ENCODE measurements around the gene PDE4D. TPM values are rescaled to one million over a fixed set of nuclear protein-coding genes. Genes with fewer than 3 reads are reported as not detected.

Gene PDE4D
- total RNA-seq, 1 donor from 2014 or later, result 47.7 TPM

GRCh38 chr5:59346982-59347381 lies 546.5 kb downstream of the PDE4D start:
- H3K4me3 Mint-ChIP-seq, result no peak overlapping the region
- intact Hi-C loops (cut with micrococcal nuclease), result no loop called here
- no peak overlapping the region for H3K27ac Mint-ChIP-seq
- H3K4me1 Mint-ChIP-seq, result no peaks in the 10 kb centered on the region
- H3K9me3 Mint-ChIP-seq, result no peaks in the 10 kb centered on the region
- H3K27me3 Mint-ChIP-seq, result peaks cover 38% of the 10 kb centered on the region
- no peaks in the 10 kb centered on the region for H3K36me3 Mint-ChIP-seq (ENCODE audit: low read depth)
- no peak for DNase-seq

GRCh38 chr5:59346514-59346913 lies 547.0 kb downstream of the PDE4D start:
- Mint-ChIP-seq H3K27me3 (peaks cover 35% of the 10 kb centered on the region), H3K36me3 (ENCODE audit: low read depth) (no peaks in the 10 kb centered on the region), H3K9me3 (no peaks in the 10 kb centered on the region), H3K4me1 (no peaks in the 10 kb centered on the region), H3K4me3 (no peak overlapping the region), H3K27ac (no peak overlapping the region)
- intact Hi-C loops (cut with micrococcal nuclease), result no loop called here
- no peak for DNase-seq

GRCh38 chr5:59342181-59342580 lies 551.3 kb downstream of the PDE4D start:
- Mint-ChIP-seq H3K4me1 (no peaks in the 10 kb centered on the region), H3K36me3 (ENCODE audit: low read depth) (no peaks in the 10 kb centered on the region), H3K4me3 (no peak overlapping the region), H3K27ac (no peak overlapping the region), H3K9me3 (no peaks in the 10 kb centered on the region), H3K27me3 (peaks cover 34% of the 10 kb centered on the region)
- no peak for DNase-seq
- intact Hi-C loops (cut with micrococcal nuclease), result no loop called here

GRCh38 chr5:59341760-59342159 lies 551.8 kb downstream of the PDE4D start:
- intact Hi-C loops (cut with micrococcal nuclease), result no loop called here
- Mint-ChIP-seq H3K27ac (no peak overlapping the region), H3K27me3 (peaks cover 33% of the 10 kb centered on the region), H3K9me3 (no peaks in the 10 kb centered on the region), H3K4me3 (no peak overlapping the region), H3K36me3 (ENCODE audit: low read depth) (no peaks in the 10 kb centered on the region), H3K4me1 (no peaks in the 10 kb centered on the region)
- no peak for DNase-seq

GRCh38 chr5:59341155-59341554 lies 552.4 kb downstream of the PDE4D start:
- Mint-ChIP-seq H3K9me3 (no peaks in the 10 kb centered on the region), H3K27ac (no peak overlapping the region), H3K27me3 (peaks cover 31% of the 10 kb centered on the region), H3K4me1 (no peaks in the 10 kb centered on the region), H3K36me3 (ENCODE audit: low read depth) (no peaks in the 10 kb centered on the region), H3K4me3 (no peak overlapping the region)
- intact Hi-C loops (cut with micrococcal nuclease), result no loop called here
- DNase-seq, result no peak

- H3K4me1 Mint-ChIP-seq, result no peaks in the 10 kb centered on the region
- no peak overlapping the region for H3K4me3 Mint-ChIP-seq
- H3K9me3 Mint-ChIP-seq, result no peaks in the 10 kb centered on the region
- DNase-seq, result no peak
- H3K27me3 Mint-ChIP-seq, result peaks cover 31% of the 10 kb centered on the region
- H3K27ac Mint-ChIP-seq, result no peak overlapping the region
- intact Hi-C loops (cut with micrococcal nuclease), result no loop called here
- no peaks in the 10 kb centered on the region for H3K36me3 Mint-ChIP-seq (ENCODE audit: low read depth)
Observed at GRCh38 chr5:59340637-59341036, 552.9 kb downstream of the PDE4D start.

- Mint-ChIP-seq H3K4me3 (no peak overlapping the region), H3K36me3 (ENCODE audit: low read depth) (no peaks in the 10 kb centered on the region), H3K27me3 (peaks cover 30% of the 10 kb centered on the region), H3K27ac (no peak overlapping the region), H3K9me3 (no peaks in the 10 kb centered on the region), H3K4me1 (no peaks in the 10 kb centered on the region)
- intact Hi-C loops (cut with micrococcal nuclease), result no loop called here
- no peak for DNase-seq
Observed at GRCh38 chr5:59337240-59337639, 556.3 kb downstream of the PDE4D start.

GRCh38 chr5:59335544-59335943 lies 558.0 kb downstream of the PDE4D start:
- H3K4me3 Mint-ChIP-seq, result no peak overlapping the region
- H3K9me3 Mint-ChIP-seq, result no peaks in the 10 kb centered on the region
- H3K27ac Mint-ChIP-seq, result no peak overlapping the region
- peaks cover 34% of the 10 kb centered on the region for H3K27me3 Mint-ChIP-seq
- no peaks in the 10 kb centered on the region for H3K4me1 Mint-ChIP-seq
- intact Hi-C loops (cut with micrococcal nuclease), result no loop called here
- DNase-seq, result no peak
- no peaks in the 10 kb centered on the region for H3K36me3 Mint-ChIP-seq (ENCODE audit: low read depth)

GRCh38 chr5:59333416-59333815 lies 560.1 kb downstream of the PDE4D start:
- peaks cover 35% of the 10 kb centered on the region for H3K27me3 Mint-ChIP-seq
- intact Hi-C loops (cut with micrococcal nuclease), result no loop called here

GRCh38 chr5:59332236-59332973 lies 561.1 kb downstream of the PDE4D start:
- Mint-ChIP-seq H3K4me3 (no peak overlapping the region), H3K36me3 (ENCODE audit: low read depth) (no peaks in the 10 kb centered on the region), H3K27ac (no peak overlapping the region), H3K27me3 (peaks cover 30% of the 10 kb centered on the region), H3K4me1 (no peaks in the 10 kb centered on the region), H3K9me3 (no peaks in the 10 kb centered on the region)
- intact Hi-C loops (cut with micrococcal nuclease), result no loop called here
- DNase-seq, result no peak

More at GRCh38 chr5:59333416-59333815, 560.1 kb downstream of the PDE4D start:
- Mint-ChIP-seq H3K4me3 (no peak overlapping the region), H3K27ac (no peak overlapping the region), H3K4me1 (no peaks in the 10 kb centered on the region), H3K9me3 (no peaks in the 10 kb centered on the region), H3K36me3 (ENCODE audit: low read depth) (no peaks in the 10 kb centered on the region)
- DNase-seq, result no peak

- DNase-seq, result no peak
- H3K27ac Mint-ChIP-seq, result no peak overlapping the region
- H3K27me3 Mint-ChIP-seq, result peaks cover 30% of the 10 kb centered on the region
- no peaks in the 10 kb centered on the region for H3K4me1 Mint-ChIP-seq
- H3K36me3 Mint-ChIP-seq (ENCODE audit: low read depth), result no peaks in the 10 kb centered on the region
- intact Hi-C loops (cut with micrococcal nuclease), result no loop called here
- no peak overlapping the region for H3K4me3 Mint-ChIP-seq
- no peaks in the 10 kb centered on the region for H3K9me3 Mint-ChIP-seq
Observed at GRCh38 chr5:59330680-59331079, 562.8 kb downstream of the PDE4D start.

GRCh38 chr5:59328709-59329296 lies 564.7 kb downstream of the PDE4D start:
- Mint-ChIP-seq H3K27me3 (peaks cover 29% of the 10 kb centered on the region), H3K4me3 (no peak overlapping the region), H3K27ac (no peak overlapping the region), H3K36me3 (ENCODE audit: low read depth) (no peaks in the 10 kb centered on the region), H3K4me1 (no peaks in the 10 kb centered on the region), H3K9me3 (no peaks in the 10 kb centered on the region)
- no peak for DNase-seq
- intact Hi-C loops (cut with micrococcal nuclease), result no loop called here

- no peak overlapping the region for H3K4me3 Mint-ChIP-seq
- H3K9me3 Mint-ChIP-seq, result no peaks in the 10 kb centered on the region
- H3K36me3 Mint-ChIP-seq (ENCODE audit: low read depth), result no peaks in the 10 kb centered on the region
- DNase-seq, result no peak
- H3K27me3 Mint-ChIP-seq, result peaks cover 23% of the 10 kb centered on the region
- H3K4me1 Mint-ChIP-seq, result no peaks in the 10 kb centered on the region
- H3K27ac Mint-ChIP-seq, result no peak overlapping the region
- intact Hi-C loops (cut with micrococcal nuclease), result no loop called here
Observed at GRCh38 chr5:59327191-59327980, 566.1 kb downstream of the PDE4D start.

- no peak for DNase-seq
- Mint-ChIP-seq H3K27ac (no peak overlapping the region), H3K36me3 (ENCODE audit: low read depth) (no peaks in the 10 kb centered on the region), H3K9me3 (no peaks in the 10 kb centered on the region), H3K4me1 (no peaks in the 10 kb centered on the region), H3K27me3 (peaks cover 19% of the 10 kb centered on the region), H3K4me3 (no peak overlapping the region)
- intact Hi-C loops (cut with micrococcal nuclease), result no loop called here
Observed at GRCh38 chr5:59326596-59326995, 566.9 kb downstream of the PDE4D start.

All from activated CD4-positive, alpha-beta T cell treated with anti-CD3 and anti-CD28 coated beads, Interleukin-2, amount 10 ng/mL, durations not matched to agents 24 days and 14 days (primary cell).